CD14-positive monocyte (primary cell): ENCODE results near the gene AGR3. TPM values are rescaled to one million over a fixed set of nuclear protein-coding genes. Genes with fewer than 3 reads are reported as not detected.

ENCODE experiments used
- DNase-seq, 3 donors: peaks; one replicate each; pipeline ENCODE4 v3.0.0-alpha.2; 2011 to 2022
- H2AFZ ChIP-seq: 2 replicates; pipeline ENCODE4 v1.6.0; 2012; ENCODE audit warnings: mild to moderate bottlenecking, low read depth, low read length, inconsistent platforms; ENCODE audit not compliant: insufficient read depth, poor library complexity, severe bottlenecking
- H3K27ac ChIP-seq, 2 donors: 1 replicate in 1 of 2; 2 replicates in 1 of 2; pipeline ENCODE4 v1.5.1; 2012 to 2013; ENCODE audit warnings: low read length in 2 of 2, control low read depth in 1 of 2, inconsistent platforms in 1 of 2, low read depth in 1 of 2, mild to moderate bottlenecking in 1 of 2
- H3K27me3 ChIP-seq, 2 donors: one replicate each; pipeline versions ENCODE4 v1.6.0 to v1.6.1; 2011 to 2013; ENCODE audit warnings: low read length in 2 of 2; ENCODE audit not compliant: control insufficient read depth in 2 of 2, insufficient read depth in 2 of 2
- H3K36me3 ChIP-seq, 2 donors: replicated peaks in 1 of 2; 1 replicate in 1 of 2; 2 replicates in 1 of 2; pipeline versions ENCODE4 v1.5.1 to v1.6.1; 2012 to 2013; ENCODE audit warnings: low read length in 2 of 2, control low read depth in 1 of 2, inconsistent platforms in 1 of 2, mild to moderate bottlenecking in 1 of 2; ENCODE audit not compliant: insufficient read depth in 2 of 2, control insufficient read depth in 1 of 2
- H3K4me1 ChIP-seq, 2 donors: 1 replicate in 1 of 2; 2 replicates in 1 of 2; pipeline versions ENCODE4 v1.5.1 to v1.6.1; 2012 to 2013; ENCODE audit warnings: low read length in 2 of 2, control low read depth in 1 of 2, inconsistent platforms in 1 of 2, mild to moderate bottlenecking in 1 of 2, moderate library complexity in 1 of 2; ENCODE audit not compliant: insufficient read depth in 2 of 2, control insufficient read depth in 1 of 2
- H3K4me2 ChIP-seq: replicated peaks from 2 replicates; pipeline ENCODE3; 2012; ENCODE audit warnings: low read length, moderate library complexity, mild to moderate bottlenecking; ENCODE audit not compliant: poor library complexity, severe bottlenecking; ENCODE audit errors: extremely low read depth
- H3K4me3 ChIP-seq, 3 experiments: fragments of 200-600 bp in 1 of 3; sonication (generic) in 1 of 3; replicated peaks in 1 of 3; 1 replicate in 2 of 3; 2 replicates in 1 of 3; pipeline ENCODE4 v1.5.1; 2011 to 2013; ENCODE audit warnings: low read length in 3 of 3, mild to moderate bottlenecking in 3 of 3, control low read depth in 2 of 3, low read depth in 2 of 3, inconsistent platforms in 1 of 3, moderate library complexity in 1 of 3
- H3K79me2 ChIP-seq: 2 replicates; pipeline ENCODE4 v1.6.0; 2012; ENCODE audit warnings: mild to moderate bottlenecking, control low read depth, inconsistent platforms, low read length, moderate library complexity; ENCODE audit not compliant: insufficient read depth
- H3K9ac ChIP-seq: 2 replicates; pipeline ENCODE4 v1.6.0; 2017; ENCODE audit warnings: low read length, mild to moderate bottlenecking; ENCODE audit not compliant: insufficient read depth, poor library complexity, severe bottlenecking
- H3K9me3 ChIP-seq, 2 donors: replicated peaks in 1 of 2; 1 replicate in 1 of 2; 2 replicates in 1 of 2; pipeline versions ENCODE4 v1.5.1 to v1.6.1; 2012 to 2013; ENCODE audit warnings: low read length in 2 of 2, control low read depth in 1 of 2; ENCODE audit not compliant: control insufficient read depth in 1 of 2, insufficient read depth in 1 of 2
- H4K20me1 ChIP-seq: 2 replicates; pipeline ENCODE4 v1.6.0; 2012; ENCODE audit warnings: mild to moderate bottlenecking, low read length, control low read depth, moderate library complexity; ENCODE audit not compliant: insufficient read depth
- H3K27ac Mint-ChIP-seq, 7 donors: one replicate each; pipeline ENCODE4 v1.8.0; 2020; ENCODE audit warnings: mild to moderate bottlenecking in 7 of 7, mixed read lengths in 7 of 7, moderate library complexity in 6 of 7, inconsistent platforms in 2 of 7
- H3K27me3 Mint-ChIP-seq, 3 donors: one replicate each; pipeline ENCODE4 v1.8.0; 2021 to 2022; ENCODE audit warnings: low read depth in 3 of 3, mild to moderate bottlenecking in 3 of 3, mixed read lengths in 3 of 3, moderate library complexity in 3 of 3, inconsistent platforms in 1 of 3
- H3K36me3 Mint-ChIP-seq, 2 donors: one replicate each; pipeline ENCODE4 v1.8.0; 2020; ENCODE audit warnings: mixed read lengths in 2 of 2, inconsistent platforms in 1 of 2, mild to moderate bottlenecking in 1 of 2
- H3K4me1 Mint-ChIP-seq: one replicate; pipeline ENCODE4 v1.8.0; 2020; ENCODE audit warnings: mild to moderate bottlenecking, mixed read lengths
- H3K4me3 Mint-ChIP-seq, 2 donors: one replicate each; pipeline ENCODE4 v1.8.0; 2020; ENCODE audit warnings: mild to moderate bottlenecking in 2 of 2, mixed read lengths in 2 of 2, moderate library complexity in 1 of 2
- H3K9me3 Mint-ChIP-seq, 7 donors: one replicate each; pipeline ENCODE4 v1.8.0; 2020 to 2022; ENCODE audit warnings: mixed read lengths in 7 of 7, mild to moderate bottlenecking in 6 of 7, moderate library complexity in 6 of 7, inconsistent platforms in 2 of 7
- WGBS: methylation state at CpG from one replicate; pipeline ENCODE4 v1.1.5; 2013; ENCODE audit warnings: missing lambda C conversion rate; ENCODE audit not compliant: insufficient coverage; 5-methylcytosine and 5-hydroxymethylcytosine counted together
- intact Hi-C, 2 donors: fragments of 100-400 bp; cut with micrococcal nuclease; formaldehyde crosslinking; loops; one replicate each; pipeline versions ENCODE4 v1.15.0 to v1.15.1; 2023
- polyA plus RNA-seq, 3 donors: library from polyadenylated mRNA; depleted of rRNA in 1 of 3; unstranded in 2 of 3; stranded (reverse) in 1 of 3; fragments of 300-500 nt in 2 of 3; fragments of >200 nt in 1 of 3; fragmentation: Illumina TruSeq in 2 of 3; gene quantifications; 1 replicate in 2 of 3; 2 replicates in 1 of 3; pipeline ENCODE4 v1.2.3, GENCODE V29; 2012 to 2021
- TF ChIP-seq, protein P1 (sequence below): fragments of 200-600 bp; IDR thresholded peaks from one replicate; pipeline ENCODE4 v1.8.0; 2022; ENCODE audit warnings: antibody characterized with exemption, mild to moderate bottlenecking

Gene AGR3
- polyA plus RNA-seq, 3 donors = not detected

DNA sequence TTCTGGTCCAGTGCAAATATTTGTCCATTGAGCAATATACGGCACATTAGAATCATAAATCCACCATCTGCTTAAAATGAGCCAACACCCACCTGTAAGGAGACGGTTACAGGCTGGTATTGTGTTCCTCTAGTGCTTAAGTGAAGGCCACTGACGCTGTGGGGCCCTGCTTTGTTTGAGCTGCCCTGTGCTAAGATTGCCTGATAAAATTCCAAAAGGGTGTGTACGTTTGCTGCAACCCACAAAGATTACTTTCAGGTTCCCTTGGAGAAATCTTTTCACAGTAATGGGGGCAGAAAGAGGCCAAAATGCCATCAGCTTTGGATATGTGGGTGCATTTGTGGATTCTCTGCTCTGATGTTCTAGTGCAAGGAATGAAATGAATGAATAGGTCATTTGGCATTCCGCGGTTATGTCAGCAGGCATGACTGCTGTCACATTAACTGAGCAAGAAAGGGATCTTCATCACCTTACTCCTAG lies 34.4 kb downstream of the AGR3 start:
- H3K9me3 ChIP-seq = no peaks in the 10 kb centered on the region
- H3K4me2 ChIP-seq = no peak overlapping the region
- no peaks in the 10 kb centered on the region for H3K36me3 ChIP-seq
- H3K4me3 ChIP-seq = no peak overlapping the region
- no peaks in the 10 kb centered on the region for H3K79me2 ChIP-seq
- no peak for DNase-seq
- H3K27me3 ChIP-seq = no peaks in the 10 kb centered on the region
- H3K36me3 Mint-ChIP-seq = no peaks in the 10 kb centered on the region
- H2AFZ ChIP-seq = peak overlapping the region; percentile 15
- peaks cover 0 to 4% (median 0%) of the 10 kb centered on the region in 3 donors for H3K27me3 Mint-ChIP-seq
- H3K9ac ChIP-seq = no peak overlapping the region
- no peak overlapping the region for H3K4me3 Mint-ChIP-seq
- WGBS = 26% methylated on average over 3 of the region's 6 CpGs
- H3K4me1 Mint-ChIP-seq = peaks cover 25% of the 10 kb centered on the region
- H3K27ac Mint-ChIP-seq = no peak overlapping the region
- H3K27ac ChIP-seq = no peak overlapping the region
- H4K20me1 ChIP-seq = no peaks in the 10 kb centered on the region
- TF ChIP-seq, protein P1, sequence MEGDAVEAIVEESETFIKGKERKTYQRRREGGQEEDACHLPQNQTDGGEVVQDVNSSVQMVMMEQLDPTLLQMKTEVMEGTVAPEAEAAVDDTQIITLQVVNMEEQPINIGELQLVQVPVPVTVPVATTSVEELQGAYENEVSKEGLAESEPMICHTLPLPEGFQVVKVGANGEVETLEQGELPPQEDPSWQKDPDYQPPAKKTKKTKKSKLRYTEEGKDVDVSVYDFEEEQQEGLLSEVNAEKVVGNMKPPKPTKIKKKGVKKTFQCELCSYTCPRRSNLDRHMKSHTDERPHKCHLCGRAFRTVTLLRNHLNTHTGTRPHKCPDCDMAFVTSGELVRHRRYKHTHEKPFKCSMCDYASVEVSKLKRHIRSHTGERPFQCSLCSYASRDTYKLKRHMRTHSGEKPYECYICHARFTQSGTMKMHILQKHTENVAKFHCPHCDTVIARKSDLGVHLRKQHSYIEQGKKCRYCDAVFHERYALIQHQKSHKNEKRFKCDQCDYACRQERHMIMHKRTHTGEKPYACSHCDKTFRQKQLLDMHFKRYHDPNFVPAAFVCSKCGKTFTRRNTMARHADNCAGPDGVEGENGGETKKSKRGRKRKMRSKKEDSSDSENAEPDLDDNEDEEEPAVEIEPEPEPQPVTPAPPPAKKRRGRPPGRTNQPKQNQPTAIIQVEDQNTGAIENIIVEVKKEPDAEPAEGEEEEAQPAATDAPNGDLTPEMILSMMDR = no peak
- peaks cover 0 to 2% (median 0%) of the 10 kb centered on the region in 7 donors for H3K9me3 Mint-ChIP-seq
- peaks cover 18 to 22% of the 10 kb centered on the region in 2 donors for H3K4me1 ChIP-seq
- intact Hi-C loops = no loop called here

DNA sequence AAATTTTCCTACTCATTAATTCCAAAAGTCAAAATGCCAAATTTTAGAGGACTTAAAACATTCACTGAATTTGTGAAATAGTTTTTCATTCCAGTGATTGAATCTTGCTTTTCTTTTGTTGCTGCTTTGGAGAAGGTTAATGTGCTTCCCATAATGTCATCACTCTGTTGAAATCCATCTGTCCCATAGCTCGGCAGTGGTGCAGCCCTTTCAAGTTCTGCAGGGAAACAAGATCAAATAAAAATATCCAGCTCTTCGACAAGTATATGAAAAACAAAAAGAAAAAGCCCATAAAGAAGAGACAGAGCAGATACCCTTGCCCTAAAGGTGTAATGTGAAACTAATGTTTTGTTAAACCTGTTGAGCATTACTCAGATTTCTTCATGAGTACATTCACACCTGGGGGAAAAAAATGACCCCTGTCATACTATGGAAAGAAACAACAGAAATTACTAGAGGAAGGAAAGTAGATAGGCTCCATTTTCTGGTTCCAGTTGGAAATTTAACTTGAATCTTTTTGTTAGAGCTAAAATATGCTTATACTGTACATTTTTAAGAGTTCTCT lies 35.1 kb downstream of the AGR3 start:
- Histone ChIP-seq H3K27me3 (no peaks in the 10 kb centered on the region), H3K9me3 (no peaks in the 10 kb centered on the region), H3K9ac (no peak overlapping the region), H3K36me3 (no peaks in the 10 kb centered on the region), H3K4me3 (no peak overlapping the region), H2AFZ (peak overlapping the region; percentile 15), H3K4me2 (no peak overlapping the region), H3K27ac (no peak overlapping the region), H3K79me2 (no peaks in the 10 kb centered on the region), H3K4me1 (peaks cover 10 to 15% of the 10 kb centered on the region in 2 donors), H4K20me1 (no peaks in the 10 kb centered on the region)
- no peak overlapping the region for H3K27ac Mint-ChIP-seq
- DNase-seq = no peak
- H3K36me3 Mint-ChIP-seq = no peaks in the 10 kb centered on the region
- WGBS = no CpG with 5 or more reads among the region's 2 CpGs
- H3K4me1 Mint-ChIP-seq = peaks cover 18% of the 10 kb centered on the region
- intact Hi-C loops = no loop called here
- TF ChIP-seq, protein P1 = no peak
- peaks cover 0 to 4% (median 0%) of the 10 kb centered on the region in 3 donors for H3K27me3 Mint-ChIP-seq
- peaks cover 0 to 2% (median 0%) of the 10 kb centered on the region in 7 donors for H3K9me3 Mint-ChIP-seq
- H3K4me3 Mint-ChIP-seq = no peak overlapping the region
